GOT3 (cell line): ENCODE results near the gene TMEM132D.

ENCODE experiments used
- DNase-seq: peaks from one replicate; lab custom pipeline; 2025; ENCODE audit warnings: mixed read lengths; lab: John Stamatoyannopoulos, UW

The TMEM132D gene

DNA sequence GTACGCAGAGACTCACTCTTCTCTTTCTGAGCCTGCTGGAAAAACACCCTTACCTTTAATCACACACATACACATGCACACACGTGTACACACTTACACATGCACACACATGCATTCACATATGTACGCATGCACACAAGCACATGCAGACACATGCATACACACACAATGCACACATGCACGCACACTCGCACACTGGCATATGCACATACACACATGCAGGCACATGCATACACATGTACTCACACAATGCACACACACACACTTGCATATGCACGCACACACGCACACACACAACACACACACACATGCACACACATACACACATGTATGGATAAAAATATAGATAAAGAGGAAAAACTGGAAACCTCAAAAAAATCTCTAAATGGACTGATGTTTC lies 801.6 kb downstream of the TMEM132D start:
- DNase-seq, result no peak

DNA sequence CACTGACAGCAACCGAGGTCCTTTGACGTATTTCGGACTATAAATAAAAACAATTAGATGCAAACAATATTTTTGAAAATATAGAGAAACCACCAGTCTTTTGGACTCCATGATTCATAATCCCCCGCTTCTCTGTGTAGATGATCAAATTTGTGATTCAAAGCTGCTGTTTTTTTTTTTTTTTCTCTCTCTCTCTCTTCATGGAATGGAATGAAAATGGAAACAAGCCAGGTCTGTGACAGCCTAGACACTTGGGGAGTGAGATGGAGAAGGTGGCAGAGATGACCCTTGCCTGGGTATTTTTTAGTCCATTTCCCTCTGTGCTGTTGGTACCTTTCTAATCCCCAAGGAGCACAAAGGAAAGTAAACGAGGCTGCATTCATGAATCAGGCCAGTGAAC lies 802.0 kb downstream of the TMEM132D start:
- DNase-seq, result no peak

DNA sequence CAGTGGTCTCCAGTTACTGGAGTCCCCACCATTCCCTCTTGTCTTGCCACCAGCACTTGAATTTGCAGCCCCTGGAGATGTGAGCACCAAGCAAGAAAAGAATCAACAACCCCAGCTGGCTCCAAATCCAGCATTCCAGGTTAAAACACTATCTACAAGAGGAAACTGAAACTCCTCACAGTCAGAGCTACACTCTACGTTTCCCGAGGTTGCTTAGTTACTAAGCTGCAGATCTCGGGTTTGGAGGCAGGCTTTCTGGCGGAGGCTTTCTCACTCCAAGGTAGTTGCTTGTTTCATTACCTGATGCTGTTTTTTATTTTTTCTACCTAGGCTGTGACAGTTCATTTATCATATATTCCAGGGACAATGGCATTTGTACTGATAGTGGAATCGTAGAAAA lies 802.4 kb downstream of the TMEM132D start:
- no peak for DNase-seq

DNA sequence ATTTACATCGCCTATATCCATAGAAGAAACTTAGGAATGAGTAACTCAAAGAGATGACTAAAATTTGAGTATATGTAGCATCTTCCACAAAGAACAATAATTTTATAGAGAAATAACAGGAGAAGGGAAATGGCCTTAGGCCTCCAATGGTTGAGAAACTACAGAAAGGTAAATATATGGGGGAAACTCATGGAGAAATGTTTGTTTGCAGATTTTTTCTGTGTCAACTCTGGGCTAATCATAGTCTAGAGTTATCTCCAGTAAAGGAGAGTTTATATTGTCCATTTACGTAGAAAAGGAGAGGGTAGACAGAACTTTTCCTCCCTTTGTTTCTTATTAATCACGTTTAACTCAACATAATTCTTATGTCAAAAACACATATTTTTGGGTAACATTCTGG lies 806.4 kb downstream of the TMEM132D start:
- no peak for DNase-seq

DNA sequence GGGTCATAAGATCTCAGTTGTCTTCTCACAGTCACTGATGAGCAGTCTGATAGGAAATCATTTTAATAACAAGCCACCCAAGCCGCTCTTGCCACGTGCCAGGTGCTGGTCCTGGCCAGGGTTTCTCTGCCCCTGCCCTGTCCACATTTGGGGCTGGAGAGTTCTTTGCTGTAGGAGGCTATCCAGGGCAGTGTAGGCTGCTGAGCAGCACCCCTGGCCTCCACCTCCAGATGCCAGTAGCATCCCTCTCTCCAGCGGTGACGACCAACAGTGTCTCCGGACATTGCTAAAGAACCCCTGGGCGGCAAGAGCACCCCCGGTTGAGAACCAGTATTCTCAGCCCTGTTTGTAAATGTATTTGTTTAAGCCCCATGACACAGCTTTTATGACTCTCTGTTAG lies 806.9 kb downstream of the TMEM132D start:
- no peak for DNase-seq

DNA sequence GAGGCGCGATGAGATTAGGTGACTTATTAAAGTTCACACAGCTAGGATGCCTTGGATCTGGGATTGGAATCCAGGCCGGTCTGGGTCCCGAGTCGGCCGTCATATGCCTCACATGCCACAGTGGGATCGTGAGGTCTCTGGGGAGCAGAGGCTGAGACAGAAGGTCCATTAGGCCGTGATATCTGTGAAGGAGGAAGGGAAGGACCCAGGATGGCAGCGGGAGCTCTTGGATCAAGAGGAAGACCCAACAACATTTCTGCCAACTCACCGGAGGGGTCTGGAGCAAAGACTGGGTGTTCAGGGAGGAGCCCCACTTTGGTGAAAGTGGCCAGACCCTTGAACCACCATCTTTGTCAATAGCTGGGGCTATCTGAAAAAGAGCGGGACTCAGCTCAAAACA lies 807.6 kb downstream of the TMEM132D start:
- DNase-seq, result no peak

DNA sequence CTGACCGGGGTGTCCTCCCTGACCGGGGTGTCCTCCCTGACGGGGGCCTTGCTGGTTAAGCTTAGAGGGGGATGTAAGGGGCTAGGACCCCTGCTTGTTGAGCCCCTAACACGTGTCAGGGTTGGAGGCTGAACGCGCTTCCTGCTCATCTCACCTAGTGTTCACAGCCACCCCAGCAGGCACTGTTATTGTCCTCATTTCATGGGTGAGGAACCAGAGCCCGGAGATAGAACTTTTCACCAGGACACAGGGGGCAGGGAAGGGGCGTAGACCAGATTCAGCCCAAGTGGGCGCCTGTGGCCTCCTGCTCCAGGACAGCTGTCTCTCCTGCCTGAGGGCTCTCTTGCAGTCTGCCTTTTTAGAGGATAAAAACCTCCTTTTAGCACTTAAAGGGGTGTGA lies 814.2 kb downstream of the TMEM132D start:
- DNase-seq, result no peak

DNA sequence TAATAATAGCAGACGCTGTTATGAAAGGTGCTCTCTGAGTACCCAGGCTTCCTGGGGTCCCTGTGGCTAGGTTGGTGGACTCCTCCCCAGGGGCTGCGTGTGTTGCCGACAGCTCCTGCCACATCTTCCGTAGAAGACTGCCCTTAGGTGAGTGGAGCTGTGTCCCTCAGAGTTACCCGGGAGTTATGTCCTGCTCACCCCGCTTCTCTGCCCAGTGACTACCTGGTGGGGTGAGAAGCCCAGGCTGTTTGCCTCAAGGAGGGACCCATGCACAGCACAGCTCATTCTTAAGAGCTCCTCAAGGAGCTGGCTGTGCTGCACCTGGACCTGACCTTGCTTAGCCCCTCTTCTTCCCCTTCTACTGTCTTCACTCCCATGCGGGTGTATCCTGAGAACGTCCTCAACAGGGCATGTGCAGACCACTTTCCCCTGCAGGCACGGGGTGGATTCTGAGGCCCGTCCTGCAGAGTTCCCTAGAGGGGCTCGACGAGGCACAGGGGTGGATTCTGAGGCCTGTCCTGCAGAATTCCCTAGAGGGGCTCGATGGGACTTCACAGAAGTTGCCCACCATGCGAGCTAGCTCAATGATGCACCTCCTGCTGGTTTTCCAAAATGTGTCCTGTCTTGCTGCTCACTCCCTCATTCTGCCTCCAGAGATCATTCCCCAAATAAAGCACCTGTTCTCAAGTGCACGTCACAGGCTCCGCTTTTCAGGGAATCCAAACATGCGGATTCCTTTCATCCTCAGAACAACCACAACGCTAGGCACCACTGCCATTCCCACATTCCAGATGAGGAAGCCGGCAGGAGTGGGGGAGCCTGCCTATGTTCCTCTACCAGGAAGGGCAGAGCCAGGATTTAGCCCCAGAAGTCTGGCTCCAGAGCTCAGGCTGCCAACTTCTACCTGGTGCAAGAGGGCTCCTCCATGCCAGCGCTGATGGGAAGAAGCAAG lies 818.7 kb downstream of the TMEM132D start:
- no peak for DNase-seq

DNA sequence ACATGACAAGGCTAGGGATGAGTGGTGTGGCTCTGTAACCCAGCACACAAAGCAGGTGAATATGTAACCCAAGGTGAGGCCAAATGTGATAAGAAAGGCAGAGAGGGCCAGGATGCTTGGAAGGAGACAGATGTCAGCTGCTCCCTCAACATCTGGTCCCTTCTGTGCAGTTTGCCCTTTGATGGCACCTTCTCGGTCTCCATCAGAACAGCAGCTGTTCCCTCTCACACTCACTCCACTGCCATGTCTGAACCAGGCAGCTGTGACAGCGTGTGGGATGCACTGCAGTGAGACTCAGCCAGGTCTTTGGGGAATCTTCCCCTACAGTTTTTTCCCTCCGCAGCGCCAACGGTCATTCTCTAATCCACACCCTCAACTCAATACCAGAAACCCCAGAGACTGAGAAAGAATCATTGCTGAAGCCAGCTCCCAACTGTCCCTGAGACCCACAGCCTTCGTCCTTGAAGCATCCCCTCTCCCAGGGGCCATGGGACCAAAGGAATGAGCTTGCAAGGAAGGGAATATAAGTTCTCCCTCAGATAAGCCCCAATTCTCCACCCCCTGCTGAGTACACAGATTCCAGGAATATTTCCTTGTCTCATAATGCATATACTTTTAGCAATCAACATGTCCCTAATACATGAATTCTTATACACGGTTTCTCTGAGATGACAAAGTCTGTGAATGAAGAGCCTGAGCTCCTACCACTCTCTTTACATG lies 820.5 kb downstream of the TMEM132D start:
- no peak for DNase-seq

DNA sequence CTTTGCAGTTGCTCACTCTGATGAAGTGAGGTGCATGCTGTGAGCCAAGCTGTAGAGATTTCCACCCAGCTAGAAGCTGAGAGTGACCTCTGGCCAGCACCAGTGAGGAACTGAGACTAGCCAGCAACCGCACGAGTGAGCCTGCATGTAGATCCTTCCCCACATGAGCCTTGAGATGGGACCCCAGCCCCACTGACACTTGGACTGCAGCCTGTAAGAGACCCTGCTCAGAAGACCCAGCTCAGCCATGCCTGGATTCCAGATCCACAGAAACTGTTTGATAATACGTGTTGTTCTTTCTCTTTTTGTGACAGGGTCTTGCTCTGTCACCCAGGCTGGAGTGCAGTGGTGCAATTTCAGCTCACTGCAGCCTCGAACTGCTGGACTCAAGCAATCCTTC lies 821.4 kb downstream of the TMEM132D start:
- DNase-seq, result no peak

DNA sequence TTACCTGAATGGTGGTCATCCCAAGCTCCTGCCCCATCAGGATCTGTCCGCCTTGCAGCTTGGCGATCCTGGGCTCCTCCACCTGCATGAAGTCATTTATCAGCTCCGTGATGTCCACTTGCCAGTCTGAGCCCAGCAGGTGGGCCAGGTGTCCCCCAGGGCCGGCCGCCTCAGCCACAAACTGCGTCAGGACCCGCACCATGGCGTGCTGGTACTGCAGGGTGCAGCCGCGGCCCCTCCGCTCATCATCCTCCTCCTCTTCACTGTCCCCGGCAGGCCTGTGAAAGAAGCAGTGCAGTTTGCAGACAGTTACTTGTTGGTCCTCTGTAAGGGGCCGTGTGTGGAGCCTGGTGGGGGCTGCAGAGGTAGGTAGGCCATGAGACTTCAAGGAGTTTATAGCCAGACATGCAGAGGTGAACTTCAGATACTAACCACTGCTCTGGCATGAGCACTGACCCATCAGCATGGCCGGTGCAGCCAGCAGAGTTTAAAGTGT lies 822.0 kb downstream of the TMEM132D start:
- no peak for DNase-seq

DNA sequence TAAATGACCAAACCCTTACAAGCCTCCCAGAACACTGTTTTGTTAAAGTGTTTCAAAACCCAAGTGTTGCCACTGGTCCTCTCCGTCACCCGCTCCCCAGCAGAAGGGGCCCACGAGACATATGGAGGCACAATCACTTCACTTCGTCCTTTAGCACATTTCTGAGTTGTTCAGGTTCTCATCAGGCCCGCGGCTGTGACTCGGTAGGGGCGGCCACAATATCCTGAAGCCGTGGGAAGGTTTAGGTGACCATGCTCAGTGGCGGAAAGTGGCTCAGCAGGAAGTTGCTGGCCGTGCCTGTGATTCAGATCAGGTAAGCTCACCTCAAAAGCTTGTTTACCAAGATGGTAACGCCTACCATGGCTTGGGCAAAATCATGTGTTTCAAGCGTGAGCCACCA lies 823.0 kb downstream of the TMEM132D start:
- DNase-seq, result no peak

DNA sequence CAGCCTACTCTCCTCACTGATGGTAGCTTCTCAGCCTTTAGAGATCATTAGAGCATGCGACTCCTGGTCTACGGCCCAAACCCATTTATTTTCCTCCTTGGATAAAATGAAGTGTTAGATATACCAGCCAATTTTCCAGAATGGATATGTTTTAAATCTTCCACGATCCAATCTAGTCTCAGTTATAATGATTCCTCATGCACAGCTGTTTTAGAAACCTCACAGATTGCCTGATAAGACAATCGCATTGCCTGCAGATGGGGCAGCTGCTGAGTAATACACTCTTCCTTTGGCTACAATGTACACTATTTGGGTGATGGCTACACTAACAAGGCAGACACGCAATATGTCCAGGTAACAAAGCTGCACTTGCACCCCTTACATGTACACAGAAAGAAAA lies 823.4 kb downstream of the TMEM132D start:
- no peak for DNase-seq

DNA sequence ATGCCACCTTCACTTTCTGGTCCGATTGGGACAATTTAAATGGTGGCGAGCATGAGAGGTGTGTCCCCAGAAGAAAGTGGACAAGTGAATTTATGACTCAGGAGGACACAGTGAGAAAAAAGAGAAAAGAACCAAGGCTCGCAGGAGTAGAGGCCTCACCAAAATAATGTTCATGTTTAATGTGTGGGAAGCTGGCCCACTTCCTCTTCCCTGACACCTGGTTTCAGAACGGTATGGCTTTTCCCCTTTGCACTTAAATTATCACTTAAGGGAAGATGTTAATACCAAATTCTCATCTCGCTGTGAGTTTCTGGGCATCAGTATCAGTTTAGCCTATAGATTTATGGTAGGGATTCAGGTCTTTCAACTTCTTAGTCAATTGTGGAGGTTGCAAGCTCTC lies 824.1 kb downstream of the TMEM132D start:
- no peak for DNase-seq

DNA sequence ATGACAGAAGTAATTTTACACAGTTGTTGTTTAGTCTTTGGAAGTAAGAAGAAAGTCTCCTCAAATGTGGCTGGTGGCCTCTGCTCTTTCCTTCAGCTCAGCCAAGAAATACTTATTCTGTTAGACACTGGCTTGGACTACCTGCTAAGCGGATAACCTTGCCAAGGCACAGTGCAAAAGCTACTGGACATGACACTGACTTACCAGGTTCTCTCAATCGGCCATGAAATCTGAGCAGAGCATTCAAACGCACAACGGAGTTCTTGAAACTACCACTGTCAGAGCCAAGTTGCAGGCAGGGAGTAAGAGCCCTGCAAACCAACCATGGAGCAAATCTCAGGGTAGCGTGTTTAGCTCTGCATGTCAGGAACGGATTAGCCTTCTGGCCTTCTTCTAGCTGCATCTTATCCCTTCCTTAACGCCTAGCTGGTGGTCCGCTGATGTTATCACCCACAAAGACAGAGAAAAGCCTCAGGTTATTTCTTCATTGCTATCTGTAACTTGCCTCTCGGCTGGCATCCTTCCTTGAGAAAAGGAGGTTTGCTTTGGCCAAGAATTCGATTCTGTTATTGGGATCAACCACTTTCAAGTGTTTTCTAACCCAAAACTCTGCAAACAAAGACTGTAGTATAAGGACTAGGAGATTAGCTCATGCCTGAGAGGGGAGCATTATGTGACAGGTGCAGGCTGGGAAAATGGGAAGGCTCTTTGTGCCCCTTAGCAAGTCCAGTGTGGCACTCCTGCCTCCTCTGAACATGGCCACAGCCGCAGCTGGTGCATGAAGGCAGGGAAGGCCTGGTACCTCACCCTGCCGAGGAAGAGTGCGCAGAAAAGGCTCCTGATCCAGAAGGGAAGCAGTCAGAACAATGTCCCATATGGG lies 827.1 kb downstream of the TMEM132D start:
- no peak for DNase-seq

DNA sequence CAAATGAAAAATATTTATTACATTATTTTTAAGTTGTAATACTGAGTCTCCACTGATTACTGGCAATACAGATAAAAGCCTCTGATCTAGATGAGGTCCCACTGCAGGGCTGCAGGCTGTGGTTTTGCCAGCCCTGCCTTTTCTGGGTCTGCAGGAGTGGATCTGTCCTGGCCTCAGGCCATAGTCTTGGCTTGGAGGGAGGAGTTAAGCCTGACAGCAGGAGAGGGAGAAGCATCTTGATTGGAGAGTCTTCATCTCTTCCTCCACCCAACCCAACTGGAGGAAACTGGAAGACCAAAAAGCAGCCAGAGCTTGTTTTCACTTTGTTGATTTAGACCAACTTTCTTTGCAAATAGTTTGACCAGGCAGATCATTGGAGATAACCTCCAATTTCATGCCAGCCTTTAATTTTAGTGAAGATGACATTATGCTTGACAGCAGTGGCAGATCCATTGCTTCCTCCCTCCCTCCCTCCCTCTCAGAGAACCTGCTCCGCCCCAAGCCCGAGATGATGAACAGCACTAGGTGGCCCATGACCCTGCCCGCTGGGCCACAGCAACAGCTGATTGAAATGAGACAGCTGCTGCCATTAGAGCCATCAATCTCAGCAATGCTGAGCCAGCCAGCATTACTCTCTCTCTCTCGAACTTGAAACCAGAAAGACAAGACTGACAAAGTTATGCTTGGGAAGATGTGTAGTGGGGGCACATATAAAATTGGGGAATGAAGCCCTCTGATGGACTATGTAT lies 828.2 kb downstream of the TMEM132D start:
- DNase-seq, result no peak

DNA sequence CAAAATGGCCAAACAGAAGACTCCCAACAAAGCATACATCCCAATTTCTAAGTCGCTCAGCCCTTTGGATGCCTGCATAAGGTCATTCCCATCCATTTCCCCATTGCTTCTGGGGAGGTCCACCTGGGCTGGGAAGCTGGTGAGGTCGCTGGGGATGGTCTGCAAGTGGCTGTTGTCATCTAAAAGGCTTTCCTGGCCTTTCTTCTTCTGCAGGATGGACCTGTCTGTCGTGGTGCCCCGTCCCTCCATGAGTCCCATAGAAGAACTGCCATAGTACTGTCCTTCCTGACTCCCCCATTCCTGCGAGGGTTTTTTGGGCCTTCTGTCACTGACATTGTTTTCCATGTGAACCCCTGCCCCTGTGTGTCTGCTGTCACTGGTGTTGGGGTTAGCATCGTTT lies 829.4 kb downstream of the TMEM132D start:
- DNase-seq, result no peak

DNA sequence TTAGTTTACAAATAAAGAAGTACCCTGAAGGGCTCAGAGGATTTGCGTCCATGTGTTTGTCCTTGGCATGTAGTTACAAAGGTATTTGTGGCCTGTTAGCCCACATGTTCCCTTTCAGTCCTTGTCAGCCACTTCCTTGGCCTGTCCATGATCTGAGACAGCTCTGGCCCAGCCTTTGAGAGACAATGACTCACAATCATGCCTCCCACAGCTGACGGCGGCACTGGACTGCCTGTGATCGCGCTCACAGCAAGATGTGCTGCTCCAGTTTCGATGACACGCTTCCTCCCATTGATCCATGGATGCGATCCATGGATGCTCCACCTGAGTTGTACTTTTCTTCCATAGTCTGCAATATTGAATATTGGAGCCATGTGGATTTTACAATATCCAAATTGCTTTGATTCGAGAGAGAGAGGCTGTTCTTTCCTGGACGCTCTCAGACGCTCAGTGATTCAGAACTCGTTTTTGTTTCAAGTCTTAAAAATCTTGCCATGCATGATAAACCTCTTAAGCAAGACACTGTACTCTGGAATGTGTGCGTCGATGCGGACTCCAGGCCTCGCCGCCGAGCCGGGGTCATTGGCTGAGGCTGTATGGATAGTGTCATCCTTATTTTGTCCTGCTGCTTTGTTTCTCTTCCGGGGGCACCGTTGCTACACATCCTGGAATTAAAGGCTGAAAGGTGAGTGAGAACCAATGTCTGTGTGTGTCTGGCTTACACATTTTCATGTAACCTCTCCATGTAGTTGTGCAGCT lies 830.5 kb downstream of the TMEM132D start:
- no peak for DNase-seq

DNA sequence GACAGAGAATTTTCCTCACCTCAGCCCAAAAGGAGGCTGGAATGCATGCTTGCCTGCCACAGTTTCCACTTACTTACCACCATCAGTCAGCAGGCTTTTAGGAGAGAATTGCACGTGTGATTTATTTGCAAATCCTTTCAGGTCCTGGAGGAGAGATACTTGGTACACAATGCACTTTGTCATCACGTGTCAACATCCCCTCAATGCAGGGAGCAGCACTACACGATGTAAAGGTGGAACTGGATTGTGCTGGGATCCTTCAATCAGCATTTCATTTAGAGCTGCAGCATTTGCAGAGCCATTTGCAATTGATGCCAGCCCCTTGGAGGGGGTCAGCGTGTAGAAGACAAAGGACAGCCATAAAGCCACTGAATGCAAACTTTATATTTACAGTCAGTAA lies 832.5 kb downstream of the TMEM132D start:
- no peak for DNase-seq

DNA sequence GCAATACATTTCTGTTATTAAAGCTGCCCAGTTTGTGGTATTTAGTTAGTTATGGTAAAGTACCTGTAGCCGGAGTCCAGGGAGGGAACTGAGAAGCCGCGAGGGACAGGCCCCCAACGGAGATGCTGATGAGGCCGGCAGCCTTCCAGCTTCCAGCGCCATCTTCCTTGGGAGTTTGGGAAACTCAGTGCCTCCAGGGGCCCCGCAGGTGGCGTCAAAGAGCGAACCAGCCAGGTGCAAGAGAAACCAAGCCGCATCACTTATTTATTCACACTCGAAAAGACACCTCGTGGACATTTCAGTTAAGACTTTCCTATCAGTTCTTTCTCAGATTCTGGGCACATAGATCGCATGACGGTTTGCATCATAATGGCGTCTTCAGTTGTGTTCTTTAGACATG lies 833.9 kb downstream of the TMEM132D start:
- DNase-seq, result no peak

DNA sequence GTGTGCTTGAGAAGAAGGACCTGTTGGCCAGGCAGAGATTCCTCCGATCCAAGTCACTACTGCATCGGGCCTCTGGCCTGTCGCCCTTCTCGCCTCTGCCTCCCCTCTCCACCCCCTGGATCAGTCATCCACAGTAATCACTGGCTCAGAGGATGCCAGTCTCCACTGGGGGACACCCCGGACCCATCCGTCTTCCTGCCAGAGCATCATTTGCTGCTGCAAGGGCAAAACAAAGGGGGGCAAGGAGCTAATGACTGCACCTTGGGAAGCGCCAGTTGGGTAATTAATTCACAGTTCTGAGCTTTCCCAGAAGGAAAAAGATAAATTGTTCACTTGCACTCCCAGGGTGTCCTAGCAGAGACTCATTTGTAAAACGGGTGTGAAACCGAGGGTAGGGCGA lies 835.1 kb downstream of the TMEM132D start:
- DNase-seq, result no peak
